ENCODE data around the gene RAPGEF5. TPM values are rescaled to one million over a fixed set of nuclear protein-coding genes. Genes with fewer than 3 reads are reported as not detected.

The RAPGEF5 gene
- total RNA-seq, 1 experiment from 2014 or later = 15.6 TPM

GRCh38 chr7:22108151-22108845 is 248.7 kb downstream of the RAPGEF5 start (continued):
- TF ChIP-seq JUND (IDR thresholded peaks at IDR 0.05) (no peak), POLR2AphosphoS5 (IDR thresholded peaks at IDR 0.05; ENCODE audit: low read depth, low read length) (no peak), ZNF274 (IDR thresholded peaks at IDR 0.05; ENCODE audit: low read depth, low read length) (no peak)

- intact Hi-C loops (cut with micrococcal nuclease) = loop anchor here (10.0 kb wide), 1 partner anchor 959 kb away; no protein-coding TSS in a partner anchor
- DNase-seq (ENCODE audit: low read depth, low spot score) (no peak), ATAC-seq (no peak)
- no peaks in the 10 kb centered on the region for H4K20me1 ChIP-seq (ENCODE audit: insufficient read depth)
- ChIA-PET CTCF (interaction anchor here (1.5 kb wide), 1 partner anchor 385 kb away, joined by 4 read pairs; no protein-coding TSS in a partner anchor), POLR2A (no interaction called here), RAD21 (ENCODE audit: low non-redundant PET in 1 of 2, low total read pairs in 2 of 2, uncharacterized antibody in 2 of 2, unreplicated experiment in 2 of 2) (no interaction called here)
- H3K4me1 ChIP-seq (ENCODE audit: control insufficient read depth in 1 of 2, insufficient read depth in 2 of 2, low read length in 2 of 2) = peaks cover 0 to 3% of the 10 kb centered on the region in 2 experiments; a peak in 2 of 4 replicates
- TF ChIP-seq EZH2phosphoT487 (IDR thresholded peaks at IDR 0.05; ENCODE audit: borderline replicate concordance) (no peak), ELF1 (IDR thresholded peaks at IDR 0.05; ENCODE audit: borderline replicate concordance, low read depth) (no peak), SIN3A (IDR thresholded peaks at IDR 0.05; ENCODE audit: low read depth) (no peak), MAX (IDR thresholded peaks at IDR 0.05) (no peak), TCF7L2 (IDR thresholded peaks at IDR 0.05; ENCODE audit: borderline replicate concordance, extremely low read depth, insufficient read depth, insufficient read length) (no peak), POLR2A (IDR thresholded peaks at IDR 0.05; ENCODE audit: borderline replicate concordance, extremely low read depth, insufficient read depth, insufficient read length) (no peak), CBX3 (IDR thresholded peaks at IDR 0.05; ENCODE audit: low read depth) (no peak), ZFX (IDR thresholded peaks at IDR 0.05) (no peak), REST (IDR thresholded peaks at IDR 0.05; ENCODE audit: low read depth) (no peak), JUND (IDR thresholded peaks at IDR 0.05) (no peak), ZNF274 (IDR thresholded peaks at IDR 0.05; ENCODE audit: low read depth, low read length) (no peak), SRF (IDR thresholded peaks at IDR 0.05; ENCODE audit: low read depth) (no peak), POLR2AphosphoS5 (IDR thresholded peaks at IDR 0.05; ENCODE audit: low read depth, low read length) (no peak), EZH2 (IDR thresholded peaks at IDR 0.05) (no peak), ZBTB33 (IDR thresholded peaks at IDR 0.05; ENCODE audit: extremely low read depth, insufficient replicate concordance, low read length) (no peak), SP1 (IDR thresholded peaks at IDR 0.05; ENCODE audit: low read depth) (no peak), CTCF (IDR thresholded peaks at IDR 0.05 in 2 of 3, conservative IDR thresholded peaks at IDR 0.05 in 1 of 3; ENCODE audit: borderline replicate concordance in 1 of 3, insufficient read depth in 1 of 3, low read depth in 2 of 3, low read length in 2 of 3) (no peak)
- H3K4me3 ChIP-seq (replicated peaks in 1 of 2; ENCODE audit: low read depth in 1 of 2, low read length in 2 of 2) = no peak overlapping the region
- H2AFZ ChIP-seq (ENCODE audit: low read depth, low read length, poor library complexity, severe bottlenecking) = no peak overlapping the region
- no peaks in the 10 kb centered on the region for H3K79me2 ChIP-seq (ENCODE audit: insufficient read depth, low read length)
- H3K27ac ChIP-seq (ENCODE audit: low read depth, low read length) = no peak overlapping the region
- H3K9me3 ChIP-seq (ENCODE audit: control insufficient read depth in 1 of 2, insufficient read depth in 1 of 2, low read depth in 1 of 2, low read length in 2 of 2) = no peaks in the 10 kb centered on the region
- H3K27me3 ChIP-seq (ENCODE audit: insufficient read depth, low read length) = no peaks in the 10 kb centered on the region
- H3K9ac ChIP-seq (ENCODE audit: low read length) = no peak overlapping the region
- no peak overlapping the region for H3K4me2 ChIP-seq (ENCODE audit: low read length)
- no TSS peak for BruUV-seq (replicated peaks)
- H3K9me2 ChIP-seq (ENCODE audit: insufficient read depth) = no peaks in the 10 kb centered on the region
- H3K36me3 ChIP-seq (ENCODE audit: control insufficient read depth in 1 of 2, insufficient read depth in 2 of 2, low read length in 2 of 2) = no peaks in the 10 kb centered on the region
These were observed 251.4 kb downstream of the RAPGEF5 start for GRCh38 chr7:22105550-22105949.
